UCSD-AML1 (cell line): Measurements from ENCODE around the gene ARID1A.
"Not testable (repeated sequence)": the region's sequence is repeated elsewhere in the genome, so short reads cannot be mapped to it uniquely, and the experiment has no call there.

ENCODE experiments used
- DNase-seq: peaks from one replicate; lab custom pipeline; 2025; ENCODE audit not compliant: unreplicated experiment; lab: John Stamatoyannopoulos, UW

The ARID1A gene

DNA sequence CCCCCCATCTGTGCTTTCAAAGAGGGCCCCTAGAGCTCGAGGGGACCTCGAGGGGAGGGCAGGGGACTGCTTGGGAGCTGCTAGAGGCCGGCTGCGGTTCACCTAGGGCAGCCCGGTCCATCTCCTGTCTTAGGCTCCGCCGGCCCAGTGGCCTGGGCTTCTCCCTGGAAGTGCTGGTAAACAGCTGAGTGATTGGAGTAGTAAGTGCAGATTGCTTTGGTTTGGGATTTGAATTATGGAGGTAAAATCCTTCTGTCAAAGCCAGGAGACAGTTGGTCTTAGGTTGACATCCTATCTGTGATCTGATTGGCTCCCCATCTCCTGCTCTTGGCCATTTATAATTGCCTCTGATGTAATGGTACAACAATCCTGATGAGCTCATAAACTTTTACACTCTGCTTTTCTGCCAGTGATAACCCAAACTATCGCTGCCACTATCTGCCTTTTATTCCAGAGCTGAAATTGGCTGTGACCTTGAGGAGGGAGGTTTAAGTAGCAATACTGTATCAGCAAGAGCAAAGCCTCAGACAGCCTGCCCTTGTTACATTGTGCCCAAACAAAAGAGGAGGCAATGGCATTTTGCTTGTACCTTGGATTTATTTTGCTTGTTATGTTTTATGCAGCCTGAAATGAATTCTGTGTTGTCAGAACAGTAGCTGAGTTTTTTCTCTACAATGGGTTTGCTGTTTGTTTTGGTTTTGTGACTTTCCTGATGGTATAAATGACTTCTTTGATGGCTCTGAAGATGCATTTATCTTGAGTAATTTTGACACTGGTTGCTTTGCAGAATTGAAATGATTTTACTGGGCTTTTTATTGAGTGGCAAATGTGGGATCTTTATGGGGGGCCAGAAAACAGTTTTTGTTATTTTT, 2.4 kb downstream of the ARID1A start:
- DNase-seq, result peak; percentile 40

DNA sequence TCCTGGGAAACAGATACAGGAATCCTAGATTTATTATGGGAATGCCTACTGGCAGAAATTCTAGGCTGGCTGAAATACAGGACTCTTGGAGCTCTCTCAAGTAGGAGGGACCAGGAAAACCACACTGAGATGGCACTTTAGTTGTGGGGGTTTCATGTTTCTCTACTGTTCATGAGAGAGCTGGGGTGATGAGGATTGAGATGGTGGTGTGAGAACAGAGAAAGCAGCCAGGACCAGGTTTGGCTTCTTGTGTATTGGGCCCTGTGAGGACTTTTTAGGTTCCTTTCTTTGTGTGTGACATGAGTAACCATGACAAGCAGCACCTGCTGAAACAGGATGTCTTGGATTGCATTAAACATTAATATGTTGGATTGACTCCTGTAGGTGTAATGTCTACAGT, 4.9 kb downstream of the ARID1A start:
- DNase-seq, result no peak

DNA sequence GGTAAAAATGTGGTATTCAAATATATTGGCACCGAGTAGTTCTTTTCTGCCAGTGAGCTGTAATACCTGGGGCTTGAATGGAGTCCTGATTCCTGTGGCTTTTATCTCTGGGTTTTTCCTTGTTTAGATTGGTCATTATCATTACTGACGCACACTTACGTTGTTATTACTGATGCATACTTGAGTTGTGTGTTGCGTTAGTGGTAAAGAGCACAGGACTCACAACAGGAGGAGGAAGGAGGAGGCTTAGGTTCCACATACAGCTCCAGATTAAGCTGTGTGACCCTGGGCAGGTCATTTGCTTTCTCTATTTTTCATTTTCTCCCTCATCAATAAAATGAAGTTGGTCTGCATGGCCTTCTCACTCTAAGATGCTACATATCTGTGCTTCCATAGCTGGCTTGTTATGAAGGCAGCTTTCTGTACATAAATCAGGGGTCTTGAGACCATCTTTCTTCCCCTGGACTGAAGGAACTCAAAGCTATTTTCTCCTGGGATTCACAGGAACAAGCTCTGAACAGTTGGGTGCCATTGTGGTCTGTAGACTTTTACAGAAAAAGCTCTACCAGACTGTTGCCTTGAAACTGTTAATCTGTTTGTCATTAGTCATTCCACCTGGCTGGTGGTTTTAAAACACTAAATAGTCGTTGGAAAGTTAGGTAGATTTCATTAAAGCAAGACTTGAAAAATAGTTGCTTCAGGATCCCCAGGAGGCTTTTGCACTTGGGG, 5.6 kb downstream of the ARID1A start:
- DNase-seq, result no peak

DNA sequence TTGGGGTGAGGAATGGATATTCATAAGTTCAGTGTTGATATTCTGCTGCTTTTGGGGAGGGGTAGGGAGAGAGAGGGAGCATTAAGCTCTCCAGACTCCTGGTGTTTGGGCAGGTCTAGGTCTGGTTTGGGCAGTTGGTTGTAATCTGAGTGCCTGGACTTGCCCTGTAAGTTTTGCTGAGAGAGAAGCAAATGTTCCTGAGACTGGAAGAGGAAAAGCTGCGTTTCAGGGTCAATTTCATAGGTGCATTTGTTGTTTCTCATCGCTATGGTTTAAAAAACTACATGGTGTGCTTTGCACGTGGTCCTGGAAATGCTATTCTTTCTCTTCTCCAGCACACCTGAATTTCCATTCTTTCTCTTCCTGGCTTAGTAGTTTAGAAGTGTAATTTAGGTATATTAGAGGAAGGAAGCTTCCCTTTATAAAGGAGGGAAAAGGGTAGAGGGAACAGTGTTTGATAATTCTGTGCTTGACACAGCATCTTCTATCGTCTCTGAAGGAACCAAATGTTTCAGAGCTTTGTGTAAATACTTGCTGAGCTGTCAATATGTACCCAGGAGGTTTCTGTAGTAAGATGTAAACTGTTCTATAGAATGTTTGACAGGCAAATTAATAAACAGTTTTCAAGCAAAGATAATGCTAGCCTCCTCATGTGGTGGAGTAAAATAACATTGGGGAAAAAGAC, 6.3 kb downstream of the ARID1A start:
- no peak for DNase-seq

DNA sequence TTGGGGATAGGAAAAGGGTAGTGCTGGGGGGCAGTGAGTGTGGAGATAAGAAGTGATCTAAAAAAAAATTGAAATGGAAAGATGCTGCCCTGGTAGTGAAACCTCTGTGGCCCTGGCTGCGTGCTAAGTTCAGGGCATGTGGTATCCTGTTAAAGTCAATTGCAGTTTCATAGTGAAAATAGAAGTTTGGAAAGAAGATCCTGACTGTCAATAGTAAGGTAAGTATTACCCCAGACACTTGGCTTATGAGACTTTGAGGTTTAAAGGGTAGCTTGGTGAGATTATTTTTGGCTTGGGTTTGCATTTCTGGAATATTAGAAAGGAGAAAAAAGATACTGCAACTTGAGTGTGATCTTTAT, 6.8 kb downstream of the ARID1A start:
- DNase-seq, result no peak

DNA sequence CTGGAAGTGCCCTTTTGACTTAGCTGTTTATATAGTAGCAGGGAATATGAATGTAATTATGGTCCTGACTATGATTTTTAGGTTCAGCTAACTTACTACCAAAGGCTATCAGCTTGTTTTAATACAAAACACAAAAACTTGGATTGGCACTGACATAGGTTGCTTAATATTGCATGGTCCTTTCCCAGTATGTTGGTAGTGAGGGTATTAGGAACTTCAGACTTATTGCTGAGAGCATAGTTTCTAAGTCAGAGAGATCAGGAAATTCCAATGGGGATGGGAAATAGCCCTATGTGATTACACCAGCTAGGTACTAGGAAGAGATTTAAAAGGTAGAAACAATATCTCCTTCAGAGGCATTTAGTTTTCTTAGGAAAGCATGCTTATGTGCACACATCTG, 7.7 kb downstream of the ARID1A start:
- no peak for DNase-seq

DNA sequence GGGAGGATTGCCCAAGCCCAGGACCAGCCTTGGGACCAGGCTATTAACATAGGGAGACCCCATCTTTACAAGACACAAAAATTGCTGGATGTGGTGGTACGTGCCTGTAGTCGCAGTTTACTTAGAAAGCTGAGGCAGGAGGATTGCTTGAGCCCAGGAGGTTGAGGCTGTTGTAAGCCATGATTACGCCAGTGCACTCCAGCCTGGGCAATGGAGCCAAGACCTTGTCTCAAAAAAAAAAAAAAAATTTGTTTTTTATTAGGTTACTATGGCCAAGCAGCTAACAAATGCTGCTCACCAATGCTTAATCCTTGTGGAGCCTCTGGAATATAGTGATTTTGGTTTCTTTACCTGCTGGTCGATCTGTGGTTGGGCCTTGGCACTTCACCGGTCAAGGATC, 8.8 kb downstream of the ARID1A start:
- DNase-seq, result no peak

DNA sequence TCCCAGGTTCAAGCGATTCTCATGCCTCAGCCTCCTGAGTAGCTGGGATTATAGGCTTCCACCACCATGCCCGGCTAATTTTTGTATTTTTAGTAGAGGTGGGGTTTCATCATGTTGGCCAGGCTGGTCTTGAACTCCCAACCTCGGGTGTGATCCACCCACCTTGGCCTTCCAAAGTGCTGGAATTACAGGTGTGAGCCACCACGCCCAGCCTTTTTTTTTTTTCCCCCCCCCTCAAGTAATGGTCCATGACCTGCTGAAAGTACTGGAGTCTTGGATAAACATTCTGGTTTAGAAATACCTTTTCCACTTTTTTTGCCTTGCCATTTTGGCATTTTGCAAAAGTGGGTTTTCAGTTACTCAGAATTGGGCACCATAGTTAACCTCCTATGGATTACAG, 9.4 kb downstream of the ARID1A start:
- not testable (repeated sequence) for DNase-seq

DNA sequence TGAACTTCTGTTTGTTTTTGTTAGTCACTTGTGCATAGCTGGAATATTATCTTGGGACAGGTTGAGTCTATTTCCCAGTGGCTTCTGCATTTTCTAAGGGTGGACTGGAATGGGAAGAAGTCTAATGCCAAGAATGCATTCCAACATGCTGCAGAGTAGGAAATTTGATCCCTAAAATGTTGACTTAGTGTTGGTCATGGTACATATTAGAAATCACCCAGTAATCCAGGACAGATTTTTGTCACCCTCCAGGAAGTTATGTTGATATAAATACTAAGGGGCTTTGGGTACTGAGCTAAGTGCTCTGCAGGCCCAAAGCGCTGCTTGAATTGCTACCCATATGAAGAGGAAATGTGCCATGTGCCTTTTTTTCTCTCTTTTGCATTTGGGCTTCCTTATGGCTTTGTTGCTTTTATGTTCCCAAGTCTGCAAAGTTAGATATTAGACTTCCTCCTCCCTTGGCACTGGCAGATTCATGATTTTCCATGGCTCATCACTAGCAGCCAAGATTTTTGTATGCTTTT, 10.0 kb downstream of the ARID1A start:
- no peak for DNase-seq

DNA sequence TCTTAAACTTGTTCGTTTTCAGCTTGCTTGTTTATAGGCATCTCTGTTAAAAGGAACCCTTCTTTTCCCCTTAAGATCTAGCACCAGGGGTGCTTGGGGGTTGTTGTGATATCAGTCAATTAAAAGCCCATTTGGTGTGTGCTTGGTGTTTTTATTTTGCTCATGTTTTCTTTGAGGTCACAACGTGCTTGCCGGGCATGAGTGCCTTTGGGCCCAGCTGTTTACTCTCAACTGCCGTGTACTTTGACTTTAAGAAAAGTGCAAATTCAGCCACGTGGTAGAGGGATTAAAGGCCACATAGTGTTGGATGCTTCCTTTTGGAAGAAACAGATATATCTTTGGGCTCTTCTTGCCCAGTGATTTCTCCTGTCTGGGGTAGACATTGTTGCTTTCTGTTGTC, 10.5 kb downstream of the ARID1A start:
- no peak for DNase-seq

DNA sequence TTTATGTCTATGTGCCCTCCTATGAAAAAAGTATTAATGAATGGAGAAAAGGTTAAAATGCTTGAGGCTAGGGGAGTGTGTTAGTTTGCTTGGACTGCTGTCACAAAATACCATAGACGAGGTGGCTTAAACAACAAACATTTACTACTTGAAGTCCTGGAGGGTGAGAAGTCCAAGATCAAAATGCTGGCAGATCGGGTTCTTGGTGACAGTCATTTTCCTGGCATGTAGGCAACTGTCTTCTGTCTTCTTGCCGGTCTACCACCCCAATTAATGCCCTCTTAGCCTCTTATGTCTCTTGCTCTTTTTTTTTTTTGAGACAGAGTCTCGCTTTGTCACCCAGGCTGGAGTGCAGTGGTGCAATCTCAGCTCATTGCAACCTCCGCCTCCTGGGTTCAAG, 15.0 kb downstream of the ARID1A start:
- DNase-seq, result no peak

DNA sequence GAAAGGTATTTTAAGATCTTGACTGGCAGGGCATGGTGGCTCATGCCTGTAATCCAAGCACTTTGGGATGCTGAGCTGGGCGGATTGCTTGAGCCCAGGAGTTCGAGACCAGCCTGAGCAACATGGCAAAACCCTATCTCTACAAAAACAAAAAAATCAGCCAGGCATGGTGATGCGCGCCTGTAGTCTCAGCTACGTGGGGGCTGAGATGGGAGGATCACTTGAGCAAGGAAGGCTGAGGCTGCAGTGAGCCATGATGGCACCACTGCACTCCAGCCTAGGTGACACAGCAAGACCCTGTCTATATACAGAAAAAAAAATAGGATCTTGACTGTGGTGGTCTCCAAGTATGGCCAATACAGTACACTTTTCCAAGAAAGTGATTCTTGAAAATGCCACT, 16.0 kb downstream of the ARID1A start:
- DNase-seq, result no peak

DNA sequence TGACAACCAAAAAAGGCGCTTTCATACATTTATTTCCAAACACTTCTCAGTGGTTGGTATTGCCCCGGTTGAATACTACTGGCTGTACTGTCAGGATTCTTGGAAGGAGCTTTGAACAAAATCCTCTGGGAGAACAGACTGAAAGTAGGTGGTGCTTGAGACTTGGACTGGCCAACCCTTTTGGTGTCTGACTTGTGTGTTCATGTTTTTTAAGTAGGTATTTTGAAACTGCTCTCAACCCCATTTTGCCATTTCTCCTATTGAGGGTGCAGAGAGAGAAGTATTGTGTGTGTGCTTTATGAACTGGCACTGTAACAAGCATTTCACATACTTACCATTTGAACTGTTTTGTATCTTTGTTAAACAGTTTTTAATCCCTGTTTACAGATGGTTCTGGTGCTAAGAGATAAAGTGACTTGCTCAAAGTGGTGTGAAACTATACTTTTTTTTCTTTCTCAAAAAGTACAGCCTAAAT, 21.2 kb downstream of the ARID1A start:
- no peak for DNase-seq

DNA sequence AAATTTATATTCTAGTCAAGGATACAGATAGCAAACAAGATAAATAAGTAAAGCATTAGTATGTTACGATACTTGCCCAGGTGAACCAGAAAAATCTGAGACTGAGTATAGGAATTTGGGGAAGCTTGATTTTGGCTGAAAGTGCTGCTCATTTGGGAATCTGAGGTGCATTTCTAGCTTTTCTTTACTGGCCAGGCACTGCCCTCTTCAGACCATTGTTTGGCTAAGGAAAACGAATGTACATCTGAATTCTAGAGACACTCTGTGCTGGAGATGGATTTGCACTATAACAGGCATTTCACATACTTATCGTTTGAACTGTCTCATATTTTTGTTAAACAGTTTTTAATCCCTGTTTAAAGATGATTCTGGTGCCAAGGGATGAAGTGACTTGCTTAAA, 23.4 kb downstream of the ARID1A start:
- DNase-seq, result no peak

DNA sequence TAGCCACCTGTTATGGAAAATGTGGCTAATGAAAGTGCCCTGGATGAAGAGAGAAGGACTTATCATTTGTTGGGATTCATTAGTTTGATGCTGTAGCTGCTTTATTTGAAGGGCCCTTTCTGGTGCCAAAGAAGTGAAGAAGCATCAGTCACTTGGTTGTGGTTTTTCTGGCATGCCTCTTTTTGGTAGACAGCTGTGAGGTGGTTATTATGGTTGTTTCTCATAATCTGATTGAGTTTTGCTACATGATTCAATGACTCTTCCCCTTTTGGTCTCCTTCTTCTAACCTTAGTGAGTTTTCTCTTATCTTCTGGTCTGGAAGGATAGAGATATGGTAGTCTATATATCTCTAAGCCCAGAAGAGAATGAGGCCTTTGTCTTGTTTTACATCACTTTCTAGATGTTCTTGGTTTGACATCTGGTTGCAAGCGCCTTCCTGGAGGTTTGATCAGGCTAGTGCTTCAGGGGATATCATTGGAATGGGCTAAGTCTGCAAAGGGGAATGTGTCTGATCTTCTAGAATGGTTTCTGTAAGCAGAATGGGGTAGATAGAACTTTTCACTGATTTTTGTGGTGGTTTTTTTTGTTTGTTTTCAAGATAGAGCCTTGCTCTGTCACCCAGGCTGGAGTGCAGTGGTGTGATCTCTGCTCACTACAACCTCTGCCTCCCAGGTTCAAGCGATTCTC, 26.0 kb downstream of the ARID1A start:
- DNase-seq, result no peak

DNA sequence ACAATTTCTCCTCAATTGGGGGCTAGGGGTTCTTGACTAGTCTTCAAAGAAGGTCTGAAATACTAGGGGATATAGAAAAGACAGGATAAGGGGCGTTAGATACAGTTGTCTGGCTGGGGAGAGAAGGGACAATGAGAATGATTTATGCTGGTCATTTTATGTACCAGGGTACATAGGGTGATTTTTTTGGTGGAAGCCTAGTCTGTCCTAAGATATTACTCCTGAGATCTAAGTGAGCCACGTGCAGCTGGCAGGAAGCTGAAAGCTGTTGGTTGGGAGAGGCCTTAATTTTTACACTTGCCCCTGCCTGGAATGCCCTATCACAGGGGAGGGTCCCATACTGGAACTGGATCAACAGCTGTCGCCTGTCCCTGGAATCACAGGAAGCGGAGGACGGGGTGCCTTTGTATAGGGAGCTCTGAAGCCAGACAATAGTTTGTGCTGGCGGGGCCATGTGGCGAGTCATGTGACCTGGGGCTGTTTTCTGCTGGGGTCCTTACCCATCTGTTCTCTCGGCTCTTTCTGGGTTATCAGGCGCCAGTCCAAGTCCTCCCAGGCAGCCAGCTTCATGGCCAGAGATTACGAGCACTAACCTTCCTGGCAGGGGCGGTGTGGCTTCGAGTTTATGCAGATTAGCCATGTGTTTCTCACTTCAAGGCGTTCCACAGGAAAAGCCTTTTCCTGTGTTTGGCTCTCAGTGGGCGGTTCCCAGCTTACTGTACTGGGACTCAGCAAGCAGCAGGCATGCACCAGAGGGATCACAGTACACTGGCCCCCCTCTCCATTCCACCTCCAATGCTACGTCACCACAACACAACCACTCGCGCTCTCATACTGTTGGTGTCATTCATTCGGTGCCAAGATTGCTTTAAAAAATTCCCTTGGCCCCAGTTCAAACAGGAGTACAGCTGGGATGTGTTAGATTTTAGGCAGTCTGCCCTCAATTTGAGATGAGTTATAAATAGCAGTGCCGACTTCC, 27.5 kb downstream of the ARID1A start:
- DNase-seq, result peak; percentile 82

DNA sequence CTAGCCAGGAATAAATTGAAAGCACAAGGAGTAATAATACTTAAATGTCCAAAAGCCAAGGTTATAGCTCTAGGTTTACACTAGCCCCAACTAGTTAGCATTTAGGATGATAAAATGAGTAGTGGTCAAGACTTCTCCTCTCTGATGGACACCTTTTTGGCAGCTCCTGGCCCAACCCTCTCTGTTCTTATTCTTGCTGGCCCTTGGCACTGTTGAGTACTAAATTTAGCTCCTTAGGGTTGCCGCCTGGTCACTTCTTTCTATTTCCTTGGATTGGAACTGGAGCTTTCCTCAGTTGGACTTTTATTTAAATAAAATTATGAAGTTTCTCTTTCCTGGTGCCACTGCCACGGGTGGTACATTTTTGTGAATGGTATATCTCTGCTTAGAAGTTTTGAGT, 28.3 kb downstream of the ARID1A start:
- no peak for DNase-seq

DNA sequence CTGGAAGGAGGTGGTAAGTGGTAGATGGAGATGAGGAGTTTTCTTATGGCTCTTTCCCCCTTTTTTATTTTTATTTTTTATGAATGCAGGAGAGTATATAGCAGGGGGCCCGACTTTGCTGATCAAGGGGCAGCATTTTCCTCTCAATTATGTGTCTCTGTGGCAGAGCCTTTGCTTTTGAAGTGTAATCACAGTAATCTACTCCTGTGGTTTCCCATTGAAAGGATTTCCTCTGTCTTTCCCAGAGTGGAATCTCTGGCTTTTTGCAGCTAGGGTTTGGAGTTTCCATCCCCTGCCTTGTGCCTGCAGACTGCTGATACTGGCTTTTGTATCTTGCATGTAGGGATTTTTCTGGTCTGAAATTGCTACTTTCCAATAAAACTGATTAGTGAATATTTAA, 29.1 kb downstream of the ARID1A start:
- no peak for DNase-seq

DNA sequence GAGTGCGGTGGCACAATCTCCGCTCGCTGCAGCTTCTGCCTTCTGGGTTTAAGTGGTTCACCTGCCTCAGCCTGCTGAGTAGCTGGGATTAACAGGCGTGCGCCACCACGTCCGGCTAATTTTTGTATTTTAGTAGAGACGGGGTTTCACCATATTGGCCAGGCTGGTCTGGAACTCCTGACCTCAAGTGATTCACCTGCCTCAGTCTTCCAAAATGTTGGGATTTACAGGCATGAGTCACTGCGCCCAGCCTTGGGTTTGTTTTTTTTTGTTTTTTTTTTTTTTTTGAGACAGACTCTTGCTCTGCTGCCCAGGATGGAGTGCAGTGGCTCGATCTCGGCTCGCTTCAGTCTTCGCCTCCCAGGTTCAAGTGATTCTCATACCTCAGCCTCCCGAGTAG, 30.1 kb downstream of the ARID1A start:
- DNase-seq, result not testable (repeated sequence)

DNA sequence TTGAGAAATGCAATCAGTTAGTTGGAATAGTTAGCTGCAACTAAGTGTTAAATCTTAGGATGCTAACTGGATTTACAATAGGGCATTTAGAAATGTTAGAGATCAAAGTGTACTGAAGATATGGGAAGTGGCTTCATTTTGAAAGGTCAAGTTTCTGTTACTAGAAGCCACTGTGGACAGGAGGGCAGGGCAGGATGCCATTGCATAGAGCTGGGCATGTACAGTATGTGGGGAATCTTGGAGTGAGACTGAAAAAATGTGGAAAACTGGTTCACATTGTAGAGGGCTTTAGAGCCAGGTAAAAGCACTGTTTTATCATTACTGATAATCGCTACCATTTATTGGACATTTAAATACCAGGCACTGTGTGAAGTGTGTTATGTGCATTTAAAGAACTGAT, 31.0 kb downstream of the ARID1A start:
- no peak for DNase-seq
